Activated T-helper 17 cell treated with anti-CD3 and anti-CD28 coated beads, Interleukin-2, amount 50 U/mL, for 72 hours (primary cell): ENCODE measurements around the gene SPAG16. TPM values are rescaled to one million over a fixed set of nuclear protein-coding genes. Genes with fewer than 3 reads are reported as not detected.

ENCODE experiments used
- ATAC-seq: fragments of 150-1000 bp; cut with Tn5 transposase; replicated peaks from 2 replicates; pipeline ENCODE4 v1.10.0; 2021; ENCODE audit warnings: mild to moderate bottlenecking, moderate library complexity
- H3K27ac Mint-ChIP-seq: one replicate; pipeline ENCODE4 v1.8.0; 2022; ENCODE audit warnings: mixed read lengths
- H3K27me3 Mint-ChIP-seq: one replicate; pipeline ENCODE4 v1.8.0; 2022; ENCODE audit warnings: mixed read lengths
- H3K36me3 Mint-ChIP-seq: one replicate; pipeline ENCODE4 v1.8.0; 2022; ENCODE audit warnings: low read depth, mild to moderate bottlenecking, mixed read lengths
- H3K4me1 Mint-ChIP-seq: one replicate; pipeline ENCODE4 v1.8.0; 2022; ENCODE audit warnings: mixed read lengths
- H3K4me3 Mint-ChIP-seq: one replicate; pipeline ENCODE4 v1.8.0; 2022; ENCODE audit warnings: mild to moderate bottlenecking, mixed read lengths
- H3K9me3 Mint-ChIP-seq: one replicate; pipeline ENCODE4 v1.8.0; 2022; ENCODE audit warnings: mixed read lengths
- total RNA-seq, 2 donors: library from RNA; stranded (reverse); gene quantifications; one replicate each; pipeline ENCODE4 v1.2.3, GENCODE V29; 2022

Gene SPAG16
- total RNA-seq, 2 donors from 2014 or later: 7.2 TPM

DNA sequence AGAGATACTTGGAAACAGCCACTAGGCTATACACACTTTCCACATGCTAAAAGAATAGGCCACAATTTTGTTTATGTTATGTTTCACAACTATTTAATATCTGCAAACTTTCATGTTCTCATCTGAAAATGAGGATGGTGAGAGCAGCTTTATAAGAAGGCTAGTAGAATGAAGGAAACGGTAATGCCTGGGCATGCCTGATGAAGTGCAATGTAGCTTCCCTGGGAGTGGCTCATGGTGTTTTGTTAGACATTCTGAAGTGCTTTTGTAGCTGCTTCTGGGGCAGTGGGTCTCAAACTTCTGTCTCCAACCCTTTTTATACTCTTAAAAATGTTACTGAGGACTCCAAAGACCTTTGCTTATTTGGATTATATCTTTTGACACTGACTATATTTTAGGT is 933.3 kb downstream of the SPAG16 start:
- no peaks in the 10 kb centered on the region for H3K9me3 Mint-ChIP-seq
- H3K36me3 Mint-ChIP-seq: no peaks in the 10 kb centered on the region
- no peak overlapping the region for H3K4me3 Mint-ChIP-seq
- H3K4me1 Mint-ChIP-seq: no peaks in the 10 kb centered on the region
- ATAC-seq: no peak
- H3K27me3 Mint-ChIP-seq: no peaks in the 10 kb centered on the region
- H3K27ac Mint-ChIP-seq: no peak overlapping the region

DNA sequence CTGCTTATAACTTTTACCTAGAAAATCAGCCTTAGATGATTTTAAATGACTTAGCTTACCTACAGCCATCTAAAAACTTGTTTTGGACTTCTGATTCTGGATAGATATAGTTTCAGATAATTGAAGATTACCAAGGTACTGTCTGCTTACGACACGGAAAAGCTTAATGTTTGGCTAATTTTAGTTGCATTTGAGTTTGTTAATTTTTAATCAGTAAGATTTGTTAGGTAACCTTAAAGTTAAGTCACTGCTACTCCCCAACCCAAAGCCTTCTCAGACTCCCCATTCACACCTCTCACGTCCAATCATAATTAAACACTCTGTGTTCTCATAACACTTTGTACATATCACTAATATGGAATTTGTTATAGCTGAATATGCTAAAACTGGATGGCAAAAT is 936.0 kb downstream of the SPAG16 start:
- H3K4me3 Mint-ChIP-seq: no peak overlapping the region
- H3K36me3 Mint-ChIP-seq: no peaks in the 10 kb centered on the region
- no peaks in the 10 kb centered on the region for H3K4me1 Mint-ChIP-seq
- H3K27me3 Mint-ChIP-seq: no peaks in the 10 kb centered on the region
- no peak overlapping the region for H3K27ac Mint-ChIP-seq
- H3K9me3 Mint-ChIP-seq: peaks cover 5% of the 10 kb centered on the region
- no peak for ATAC-seq

DNA sequence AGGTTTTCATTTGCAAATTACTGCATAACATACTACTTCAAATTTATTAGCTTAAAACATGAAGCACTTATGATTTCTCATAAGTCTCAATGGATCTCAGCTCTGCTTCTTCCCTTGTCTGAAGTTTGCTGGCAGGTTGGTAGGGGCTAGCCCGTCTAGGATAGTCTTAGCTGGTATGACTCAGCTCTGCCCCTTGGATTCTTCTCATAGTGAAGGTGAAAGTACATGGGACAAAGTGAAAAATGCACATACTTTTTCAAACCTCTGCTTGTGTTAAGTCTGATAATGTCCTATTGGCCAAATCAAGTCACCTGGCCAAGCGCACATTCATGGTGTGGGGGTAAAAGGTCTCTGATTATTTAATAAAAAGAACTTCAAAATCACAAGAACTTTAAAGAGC is 941.8 kb downstream of the SPAG16 start:
- Mint-ChIP-seq H3K27ac (no peak overlapping the region), H3K36me3 (no peaks in the 10 kb centered on the region), H3K9me3 (peaks cover 5% of the 10 kb centered on the region), H3K4me3 (no peak overlapping the region), H3K27me3 (no peaks in the 10 kb centered on the region), H3K4me1 (no peaks in the 10 kb centered on the region)
- no peak for ATAC-seq

DNA sequence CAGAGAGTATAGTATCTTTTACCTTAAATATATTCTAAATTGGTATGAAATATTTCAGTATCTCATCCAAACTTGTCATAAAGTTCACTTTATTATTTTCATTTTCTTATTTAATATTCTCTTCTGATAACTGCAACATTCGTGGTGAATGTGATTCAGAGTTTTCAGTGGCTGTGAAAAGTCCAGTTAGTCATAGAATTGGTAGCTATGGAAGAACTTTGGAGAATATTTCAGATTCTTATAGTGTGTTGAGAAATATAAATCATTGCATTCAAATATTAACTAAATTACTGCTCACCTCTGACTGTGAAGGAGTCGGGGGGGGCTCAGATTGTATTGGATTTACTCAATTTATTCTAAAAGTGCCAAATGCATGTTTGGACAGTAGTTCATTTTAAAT is 948.0 kb downstream of the SPAG16 start:
- Mint-ChIP-seq H3K9me3 (no peaks in the 10 kb centered on the region), H3K4me1 (no peaks in the 10 kb centered on the region), H3K27ac (no peak overlapping the region), H3K27me3 (no peaks in the 10 kb centered on the region), H3K4me3 (no peak overlapping the region), H3K36me3 (no peaks in the 10 kb centered on the region)
- ATAC-seq: no peak

DNA sequence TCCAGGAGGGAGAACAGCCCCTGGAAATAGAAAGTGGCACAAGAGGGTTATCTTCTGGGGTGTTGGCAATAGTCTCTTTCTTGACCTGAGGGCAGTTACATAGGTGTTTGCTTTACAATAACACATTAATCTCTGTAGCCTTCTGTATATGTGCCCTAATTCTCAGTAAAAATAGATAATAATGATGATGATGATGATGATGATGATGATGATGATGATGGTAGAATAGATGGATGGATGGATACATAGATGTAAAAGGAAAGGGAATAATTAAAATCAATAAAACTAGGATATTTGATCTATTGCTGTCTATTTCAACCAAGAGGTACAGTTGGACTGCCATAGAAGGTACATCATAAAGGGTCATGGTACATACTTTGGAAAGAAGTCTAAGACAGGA is 948.9 kb downstream of the SPAG16 start:
- H3K27ac Mint-ChIP-seq: no peak overlapping the region
- no peaks in the 10 kb centered on the region for H3K4me1 Mint-ChIP-seq
- no peaks in the 10 kb centered on the region for H3K27me3 Mint-ChIP-seq
- H3K9me3 Mint-ChIP-seq: no peaks in the 10 kb centered on the region
- no peaks in the 10 kb centered on the region for H3K36me3 Mint-ChIP-seq
- ATAC-seq: no peak
- H3K4me3 Mint-ChIP-seq: no peak overlapping the region

DNA sequence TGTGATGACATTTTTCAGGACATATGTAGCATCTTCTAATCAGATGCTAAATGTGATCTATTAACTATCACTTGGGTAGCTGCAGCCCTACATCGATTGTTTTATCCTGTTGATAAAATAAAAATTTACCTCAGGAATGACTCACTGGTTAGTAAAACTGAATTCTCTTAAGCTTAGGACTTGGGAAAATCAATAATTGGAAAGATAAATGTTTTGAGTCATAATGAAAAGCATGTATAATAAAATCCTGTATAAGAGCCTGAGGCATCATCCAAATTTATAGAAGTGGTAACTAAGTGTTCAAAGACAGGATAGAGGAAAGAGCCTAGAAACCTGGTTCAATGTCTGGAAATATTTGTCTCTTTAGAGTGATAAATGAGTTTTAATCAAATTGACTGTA is 958.5 kb downstream of the SPAG16 start:
- no peak for ATAC-seq
- no peak overlapping the region for H3K4me3 Mint-ChIP-seq
- H3K9me3 Mint-ChIP-seq: no peaks in the 10 kb centered on the region
- H3K36me3 Mint-ChIP-seq: no peaks in the 10 kb centered on the region
- H3K27me3 Mint-ChIP-seq: no peaks in the 10 kb centered on the region
- H3K27ac Mint-ChIP-seq: no peak overlapping the region
- no peaks in the 10 kb centered on the region for H3K4me1 Mint-ChIP-seq

DNA sequence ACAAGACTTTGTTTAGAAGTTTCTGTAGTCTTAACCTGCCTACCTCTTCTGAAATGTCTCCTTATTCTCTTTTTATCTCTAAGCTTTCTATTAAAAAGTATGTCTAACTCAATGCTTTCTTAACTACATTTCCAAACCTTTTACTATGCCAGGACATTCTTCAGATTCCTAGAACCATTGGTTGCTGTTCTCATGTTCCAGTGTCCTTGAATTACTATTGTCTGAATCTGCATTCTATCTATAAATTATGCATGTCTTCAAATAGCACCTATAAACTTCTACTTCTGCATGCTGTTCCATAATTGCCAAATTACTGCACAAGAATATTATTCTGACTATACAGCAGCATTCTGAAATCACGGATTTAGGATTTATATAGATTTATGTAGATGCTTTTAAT is 960.6 kb downstream of the SPAG16 start:
- no peak overlapping the region for H3K27ac Mint-ChIP-seq
- H3K4me1 Mint-ChIP-seq: no peaks in the 10 kb centered on the region
- H3K27me3 Mint-ChIP-seq: no peaks in the 10 kb centered on the region
- no peaks in the 10 kb centered on the region for H3K36me3 Mint-ChIP-seq
- H3K9me3 Mint-ChIP-seq: peaks cover 3% of the 10 kb centered on the region
- ATAC-seq: no peak
- no peak overlapping the region for H3K4me3 Mint-ChIP-seq

DNA sequence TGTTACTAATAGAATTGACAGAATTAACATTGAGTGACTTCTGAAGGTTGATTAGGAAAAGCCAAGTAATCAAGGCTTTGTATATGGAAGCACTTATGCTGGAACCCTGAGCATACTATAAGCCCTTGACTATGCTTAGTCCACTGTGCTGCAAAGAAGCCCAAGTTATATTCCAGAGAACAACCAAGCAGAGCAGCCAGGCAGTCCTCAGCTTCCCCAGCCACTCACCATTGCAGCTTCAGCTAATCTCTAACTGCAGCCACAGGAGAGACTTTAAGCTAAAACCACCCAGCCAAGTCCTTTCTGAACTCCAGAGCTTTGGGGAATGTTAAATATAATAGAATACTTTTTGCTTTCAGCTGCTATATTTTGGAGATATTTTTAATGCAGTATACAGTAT is 962.2 kb downstream of the SPAG16 start:
- no peak for ATAC-seq

DNA sequence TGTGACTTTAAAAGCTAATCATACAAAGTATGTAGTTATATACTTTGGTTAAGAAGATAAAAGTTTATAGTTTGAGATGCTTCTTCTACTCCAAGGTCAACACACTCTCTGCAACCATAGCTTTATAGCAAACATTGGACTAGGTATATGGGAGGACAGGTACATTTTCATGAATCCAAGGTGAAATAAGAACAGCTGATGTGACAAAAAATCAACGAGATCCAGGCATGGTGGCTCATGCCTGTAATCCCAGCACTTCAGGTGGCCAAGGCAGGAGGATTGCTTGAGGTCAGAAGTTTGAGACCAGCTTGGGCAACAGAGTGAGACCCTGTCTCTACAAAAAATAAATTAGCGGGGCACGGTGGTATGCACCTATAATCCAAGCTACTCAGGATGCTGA is 963.3 kb downstream of the SPAG16 start:
- no peak overlapping the region for H3K4me3 Mint-ChIP-seq
- no peaks in the 10 kb centered on the region for H3K27me3 Mint-ChIP-seq
- H3K36me3 Mint-ChIP-seq: no peaks in the 10 kb centered on the region
- no peak overlapping the region for H3K27ac Mint-ChIP-seq
- no peak for ATAC-seq
- H3K4me1 Mint-ChIP-seq: no peaks in the 10 kb centered on the region
- peaks cover 3% of the 10 kb centered on the region for H3K9me3 Mint-ChIP-seq

More for the DNA sequence above, 962.2 kb downstream of the SPAG16 start:
- no peak overlapping the region for H3K4me3 Mint-ChIP-seq
- no peaks in the 10 kb centered on the region for H3K4me1 Mint-ChIP-seq
- peaks cover 3% of the 10 kb centered on the region for H3K9me3 Mint-ChIP-seq
- no peaks in the 10 kb centered on the region for H3K36me3 Mint-ChIP-seq
- no peaks in the 10 kb centered on the region for H3K27me3 Mint-ChIP-seq
- no peak overlapping the region for H3K27ac Mint-ChIP-seq

DNA sequence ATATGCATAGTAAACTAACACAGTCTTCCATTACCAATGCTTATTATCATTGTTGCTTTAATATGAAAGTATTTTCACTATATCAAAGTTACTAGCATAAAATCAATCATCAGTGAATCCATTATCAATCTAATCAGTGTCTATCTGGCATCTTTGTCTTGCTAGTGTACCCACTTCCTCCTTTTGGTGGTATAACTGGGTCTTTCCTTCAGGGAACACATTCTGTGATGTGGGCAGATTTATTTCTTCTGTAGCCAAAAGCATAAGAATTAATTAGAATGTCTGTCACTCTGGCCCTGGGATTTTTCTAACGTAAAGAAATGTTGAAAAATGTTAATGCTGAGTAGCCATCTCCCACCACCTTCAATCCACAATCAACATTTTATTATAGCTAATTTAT is 970.8 kb downstream of the SPAG16 start:
- H3K4me1 Mint-ChIP-seq: no peaks in the 10 kb centered on the region
- no peak overlapping the region for H3K27ac Mint-ChIP-seq
- no peaks in the 10 kb centered on the region for H3K36me3 Mint-ChIP-seq
- ATAC-seq: no peak
- peaks cover 7% of the 10 kb centered on the region for H3K9me3 Mint-ChIP-seq
- H3K4me3 Mint-ChIP-seq: no peak overlapping the region
- H3K27me3 Mint-ChIP-seq: peaks cover 3% of the 10 kb centered on the region

DNA sequence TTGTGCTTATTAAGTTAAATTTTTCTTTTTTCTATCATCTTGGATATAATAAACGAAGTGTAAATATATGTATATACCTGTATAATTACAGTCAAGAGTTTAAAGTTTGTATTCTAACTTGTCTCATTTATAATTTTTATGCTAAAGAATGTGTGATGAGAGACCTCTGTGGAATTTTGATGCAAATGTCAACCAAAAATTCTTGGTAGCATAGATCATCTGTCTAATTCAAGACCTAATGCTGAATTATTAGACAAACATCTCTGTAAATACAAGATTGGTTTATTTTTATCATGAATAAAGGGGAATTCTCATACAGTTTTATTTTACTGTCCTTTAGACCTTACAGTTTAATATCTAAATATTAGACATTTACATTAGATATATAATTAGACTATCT is 977.4 kb downstream of the SPAG16 start:
- ATAC-seq: no peak
- Mint-ChIP-seq H3K27me3 (peaks cover 3% of the 10 kb centered on the region), H3K27ac (no peak overlapping the region), H3K36me3 (no peaks in the 10 kb centered on the region), H3K9me3 (peaks cover 6% of the 10 kb centered on the region), H3K4me3 (no peak overlapping the region), H3K4me1 (no peaks in the 10 kb centered on the region)

DNA sequence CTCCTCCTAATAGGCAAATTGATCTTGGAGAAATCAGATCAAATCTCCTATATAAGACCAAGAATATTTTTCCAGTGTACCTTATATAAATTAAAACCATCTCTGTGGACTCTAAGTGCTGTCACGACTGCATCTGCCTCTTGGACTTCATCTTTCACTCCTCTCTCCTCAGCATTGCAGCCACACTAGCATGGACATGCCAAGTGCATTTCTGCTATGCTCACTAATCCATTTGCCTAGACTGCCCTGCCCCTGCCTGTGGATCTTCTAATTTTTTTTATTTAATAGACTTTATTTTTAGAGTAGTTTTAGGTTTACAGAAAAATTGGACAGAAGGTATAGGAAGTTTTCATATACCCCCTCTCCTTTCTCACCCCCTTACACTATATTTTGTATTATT is 979.9 kb downstream of the SPAG16 start:
- ATAC-seq: no peak
- H3K4me3 Mint-ChIP-seq: no peak overlapping the region
- H3K27me3 Mint-ChIP-seq: peaks cover 3% of the 10 kb centered on the region
- no peaks in the 10 kb centered on the region for H3K36me3 Mint-ChIP-seq
- H3K27ac Mint-ChIP-seq: no peak overlapping the region
- H3K9me3 Mint-ChIP-seq: peaks cover 6% of the 10 kb centered on the region
- no peaks in the 10 kb centered on the region for H3K4me1 Mint-ChIP-seq

DNA sequence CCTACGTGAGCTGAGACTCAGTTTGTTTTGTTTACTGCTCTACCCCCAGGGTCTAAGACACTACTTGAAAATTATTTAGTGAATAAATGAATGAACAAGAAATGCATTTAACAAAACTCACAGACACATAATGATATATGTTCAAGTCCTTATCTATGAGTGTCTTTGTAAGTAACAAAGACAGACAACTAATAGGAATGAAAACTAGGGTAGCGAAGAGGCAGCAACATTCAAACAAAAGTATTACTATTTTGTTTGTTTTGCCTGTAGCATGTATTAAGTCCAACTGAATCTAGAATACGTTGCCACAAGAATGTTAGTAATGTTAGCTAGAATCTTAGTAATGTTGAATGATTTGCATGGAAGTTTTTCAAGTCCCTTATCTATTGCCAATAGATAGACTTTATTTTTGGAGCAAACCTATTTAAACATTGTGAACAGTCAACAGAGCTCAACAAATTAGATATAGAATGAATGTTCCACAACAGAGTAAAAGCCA is 981.8 kb downstream of the SPAG16 start:
- no peaks in the 10 kb centered on the region for H3K27me3 Mint-ChIP-seq

DNA sequence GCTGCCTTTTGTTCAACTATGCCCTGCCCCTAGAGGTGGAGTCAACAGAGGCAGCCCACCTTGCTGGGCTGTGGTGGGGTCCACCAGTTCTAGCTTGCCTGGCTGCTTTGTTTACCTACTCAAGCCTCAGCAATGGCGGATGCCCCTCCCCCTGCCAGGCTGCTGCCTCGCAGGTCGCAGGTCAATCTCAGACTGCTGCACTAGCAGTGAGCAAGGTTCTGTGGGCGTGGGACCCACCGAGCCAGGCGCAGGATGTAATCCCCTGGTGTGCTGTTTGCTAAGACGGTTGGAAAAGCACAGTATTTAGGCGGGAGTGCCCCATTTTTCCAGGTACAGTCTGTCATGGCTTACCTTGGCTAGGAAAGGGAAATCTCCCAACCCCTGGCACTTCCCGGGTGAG is 993.6 kb downstream of the SPAG16 start:
- Mint-ChIP-seq H3K27me3 (no peaks in the 10 kb centered on the region), H3K27ac (no peak overlapping the region), H3K36me3 (no peaks in the 10 kb centered on the region), H3K4me1 (no peaks in the 10 kb centered on the region), H3K4me3 (no peak overlapping the region), H3K9me3 (peaks cover 5% of the 10 kb centered on the region)
- ATAC-seq: no peak

More for the DNA sequence above, 981.8 kb downstream of the SPAG16 start:
- Mint-ChIP-seq H3K4me3 (no peak overlapping the region), H3K27ac (no peak overlapping the region), H3K36me3 (no peaks in the 10 kb centered on the region), H3K9me3 (peaks cover 3% of the 10 kb centered on the region), H3K4me1 (no peaks in the 10 kb centered on the region)
- ATAC-seq: no peak

DNA sequence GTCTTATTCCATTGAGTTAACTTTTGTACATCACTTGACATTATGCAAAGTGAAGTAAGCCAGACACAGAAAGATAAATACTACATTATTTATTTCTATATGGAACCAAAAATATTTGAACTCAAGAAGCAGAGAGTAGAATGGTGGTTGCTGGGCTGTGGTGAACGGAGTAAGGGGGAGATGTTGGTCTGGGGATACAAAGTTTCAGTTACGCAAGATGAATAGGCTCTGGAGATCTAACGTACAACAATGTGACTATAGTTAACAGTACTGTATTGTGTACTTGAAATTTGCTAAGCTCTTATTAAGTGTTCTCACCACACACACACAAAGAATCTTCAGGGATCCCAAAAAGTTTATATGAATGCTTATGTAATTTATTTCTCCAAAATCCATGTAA is 1001.7 kb downstream of the SPAG16 start:
- no peak overlapping the region for H3K27ac Mint-ChIP-seq
- no peaks in the 10 kb centered on the region for H3K4me1 Mint-ChIP-seq
- H3K36me3 Mint-ChIP-seq: no peaks in the 10 kb centered on the region
- no peak overlapping the region for H3K4me3 Mint-ChIP-seq
- H3K27me3 Mint-ChIP-seq: no peaks in the 10 kb centered on the region
- no peak for ATAC-seq
- no peaks in the 10 kb centered on the region for H3K9me3 Mint-ChIP-seq

DNA sequence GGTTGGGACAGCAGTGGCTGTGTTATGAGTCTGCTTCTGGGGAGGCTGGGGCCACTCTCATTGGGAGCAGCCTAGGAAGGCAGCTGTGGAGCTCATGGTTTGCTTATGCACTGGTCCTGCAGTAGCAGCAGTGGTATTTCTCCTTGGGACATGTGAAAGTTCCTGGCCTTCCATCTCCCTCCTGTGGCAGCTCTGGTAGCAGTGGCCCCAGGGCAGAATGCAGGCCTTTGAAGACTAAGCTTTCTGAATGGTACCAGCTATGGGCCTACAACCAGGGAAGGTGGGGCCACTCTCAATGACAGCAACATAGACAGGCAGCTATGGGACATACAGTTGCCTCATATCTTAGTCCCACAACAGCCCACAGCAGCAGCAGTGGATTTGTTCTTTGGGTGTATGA is 1009.3 kb downstream of the SPAG16 start:
- ATAC-seq: no peak
- H3K4me3 Mint-ChIP-seq: no peak overlapping the region

More for the DNA sequence above, 1009.3 kb downstream of the SPAG16 start:
- Mint-ChIP-seq H3K9me3 (peaks cover 11% of the 10 kb centered on the region), H3K27ac (no peak overlapping the region), H3K27me3 (no peaks in the 10 kb centered on the region), H3K4me1 (no peaks in the 10 kb centered on the region), H3K36me3 (no peaks in the 10 kb centered on the region)
